Superior temporal gyrus (tissue), 1 donor: ENCODE results near the gene PBX4.

Experiments used
- DNase-seq: peaks from one replicate; pipeline ENCODE4 v3.0.0-alpha.2; 2016; ENCODE audit errors: extremely low spot score

PBX4 gene

GRCh38 chr19:19588546-19588945 lies 29.9 kb downstream of the PBX4 start:
- DNase-seq, result no peak

GRCh38 chr19:19587771-19588170 lies 30.7 kb downstream of the PBX4 start:
- no peak for DNase-seq

- DNase-seq, result no peak
These were observed 34.1 kb downstream of the PBX4 start for GRCh38 chr19:19584356-19584755.

- DNase-seq, result no peak
These were observed 36.0 kb downstream of the PBX4 start for GRCh38 chr19:19582471-19582870.

GRCh38 chr19:19581391-19581790 lies 37.1 kb downstream of the PBX4 start:
- no peak for DNase-seq

GRCh38 chr19:19580418-19580817 lies 38.1 kb downstream of the PBX4 start:
- no peak for DNase-seq

- DNase-seq, result no peak
These were observed 38.7 kb downstream of the PBX4 start for GRCh38 chr19:19579533-19580361.

GRCh38 chr19:19578252-19578651 lies 40.2 kb downstream of the PBX4 start:
- no peak for DNase-seq

GRCh38 chr19:19575411-19575810 lies 43.1 kb downstream of the PBX4 start:
- DNase-seq, result no peak

- no peak for DNase-seq
These were observed 47.3 kb downstream of the PBX4 start for GRCh38 chr19:19571071-19571786.

GRCh38 chr19:19570571-19570970 lies 47.9 kb downstream of the PBX4 start:
- DNase-seq, result no peak

- DNase-seq, result no peak
These were observed 49.4 kb downstream of the PBX4 start for GRCh38 chr19:19568802-19569756.

- DNase-seq, result no peak
These were observed 51.1 kb downstream of the PBX4 start for GRCh38 chr19:19567391-19567790.

- DNase-seq, result no peak
These were observed 52.2 kb downstream of the PBX4 start for GRCh38 chr19:19566306-19566705.

GRCh38 chr19:19563348-19563848 lies 55.1 kb downstream of the PBX4 start:
- DNase-seq, result no peak

- DNase-seq, result no peak
These were observed 55.7 kb downstream of the PBX4 start for GRCh38 chr19:19562665-19563347.

- no peak for DNase-seq
These were observed 56.4 kb downstream of the PBX4 start for GRCh38 chr19:19561946-19562664.

- no peak for DNase-seq
These were observed 58.6 kb downstream of the PBX4 start for GRCh38 chr19:19559931-19560330.

GRCh38 chr19:19558636-19559035 lies 59.9 kb downstream of the PBX4 start:
- DNase-seq, result no peak

GRCh38 chr19:19558055-19558454 lies 60.4 kb downstream of the PBX4 start:
- DNase-seq, result no peak
